ENCODE data around the gene RILP. TPM values are rescaled to one million over a fixed set of nuclear protein-coding genes. Genes with fewer than 3 reads are reported as not detected.

The RILP gene
- total RNA-seq, 1 donor from 2014 or later = 0.13 TPM

DNA sequence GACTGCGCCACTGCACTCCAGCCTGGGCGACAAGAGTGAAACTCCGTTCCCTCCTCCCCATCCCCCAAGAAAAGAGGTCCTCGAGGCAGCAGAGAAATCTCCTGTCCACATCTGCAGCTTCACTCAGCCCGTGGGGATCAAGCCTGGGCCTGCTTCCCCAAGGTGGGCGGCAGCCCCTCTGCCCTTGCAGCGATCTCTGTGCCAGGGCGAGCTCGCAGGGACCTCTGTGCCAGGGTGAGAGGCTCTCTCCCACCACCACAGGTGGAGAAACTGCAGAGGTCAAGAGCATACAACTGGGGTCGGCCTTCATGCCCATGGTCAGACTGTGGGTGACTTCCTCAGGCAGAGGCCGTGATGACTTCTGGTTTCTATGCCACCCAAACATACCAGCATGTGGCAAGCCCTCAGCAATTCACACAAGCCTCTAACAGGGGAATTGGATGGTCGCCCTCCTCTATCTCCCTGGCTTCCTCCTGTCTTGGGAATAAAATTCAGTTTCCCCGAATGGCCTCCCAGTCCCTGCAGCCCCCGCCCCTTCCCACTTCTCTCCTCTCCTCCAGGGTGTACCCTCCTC, 26.5 kb downstream of the RILP start:
- no peak for DNase-seq (ENCODE audit: low spot score)
- Mint-ChIP-seq H3K27ac (no peak overlapping the region), H3K4me1 (peaks cover 31% of the 10 kb centered on the region), H3K9me3 (no peaks in the 10 kb centered on the region), H3K27me3 (ENCODE audit: insufficient read depth, low read depth) (peaks cover 8% of the 10 kb centered on the region), H3K36me3 (peaks cover 2% of the 10 kb centered on the region), H3K4me3 (no peak overlapping the region)
- Histone ChIP-seq H3K9ac (no peak overlapping the region), H3K79me2 (ENCODE audit: low read depth) (no peaks in the 10 kb centered on the region), H4K20me1 (ENCODE audit: low read depth) (peaks cover 15% of the 10 kb centered on the region), H3F3A (ENCODE audit: low read depth) (peaks cover 26% of the 10 kb centered on the region), H2AFZ (replicated peaks) (no peak overlapping the region), H3K4me3 (no peak overlapping the region), H3K4me2 (no peak overlapping the region), H3K4me1 (peaks cover 35% of the 10 kb centered on the region), H3K36me3 (no peaks in the 10 kb centered on the region), H3K27me3 (peaks cover 10% of the 10 kb centered on the region), H3K9me3 (ENCODE audit: low read depth) (no peaks in the 10 kb centered on the region), H3K27ac (no peak overlapping the region)
- TF ChIP-seq EZH2 (IDR thresholded peaks at IDR 0.05) (no peak), EZH2phosphoT487 (IDR thresholded peaks at IDR 0.05) (no peak)
- TF ChIP-seq, protein P1, sequence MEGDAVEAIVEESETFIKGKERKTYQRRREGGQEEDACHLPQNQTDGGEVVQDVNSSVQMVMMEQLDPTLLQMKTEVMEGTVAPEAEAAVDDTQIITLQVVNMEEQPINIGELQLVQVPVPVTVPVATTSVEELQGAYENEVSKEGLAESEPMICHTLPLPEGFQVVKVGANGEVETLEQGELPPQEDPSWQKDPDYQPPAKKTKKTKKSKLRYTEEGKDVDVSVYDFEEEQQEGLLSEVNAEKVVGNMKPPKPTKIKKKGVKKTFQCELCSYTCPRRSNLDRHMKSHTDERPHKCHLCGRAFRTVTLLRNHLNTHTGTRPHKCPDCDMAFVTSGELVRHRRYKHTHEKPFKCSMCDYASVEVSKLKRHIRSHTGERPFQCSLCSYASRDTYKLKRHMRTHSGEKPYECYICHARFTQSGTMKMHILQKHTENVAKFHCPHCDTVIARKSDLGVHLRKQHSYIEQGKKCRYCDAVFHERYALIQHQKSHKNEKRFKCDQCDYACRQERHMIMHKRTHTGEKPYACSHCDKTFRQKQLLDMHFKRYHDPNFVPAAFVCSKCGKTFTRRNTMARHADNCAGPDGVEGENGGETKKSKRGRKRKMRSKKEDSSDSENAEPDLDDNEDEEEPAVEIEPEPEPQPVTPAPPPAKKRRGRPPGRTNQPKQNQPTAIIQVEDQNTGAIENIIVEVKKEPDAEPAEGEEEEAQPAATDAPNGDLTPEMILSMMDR (IDR thresholded peaks at IDR 0.05) = no peak

GRCh38 chr17:1621273-1621954, 28.3 kb downstream of the RILP start:
- peaks cover 28% of the 10 kb centered on the region for H3K4me1 Mint-ChIP-seq
- H3K27me3 Mint-ChIP-seq (ENCODE audit: insufficient read depth, low read depth) = peaks cover 8% of the 10 kb centered on the region
- Histone ChIP-seq H2AFZ (replicated peaks) (no peak overlapping the region), H3K4me2 (peak overlapping the region; percentile 35), H3K27me3 (no peaks in the 10 kb centered on the region), H3F3A (ENCODE audit: low read depth) (peaks cover 16% of the 10 kb centered on the region), H3K9ac (no peak overlapping the region), H3K9me3 (ENCODE audit: low read depth) (no peaks in the 10 kb centered on the region), H3K4me1 (peaks cover 23% of the 10 kb centered on the region), H3K79me2 (ENCODE audit: low read depth) (no peaks in the 10 kb centered on the region), H4K20me1 (ENCODE audit: low read depth) (peaks cover 11% of the 10 kb centered on the region), H3K27ac (no peak overlapping the region), H3K4me3 (no peak overlapping the region), H3K36me3 (no peaks in the 10 kb centered on the region)
- no peaks in the 10 kb centered on the region for H3K9me3 Mint-ChIP-seq
- DNase-seq (ENCODE audit: low spot score) = no peak
- H3K27ac Mint-ChIP-seq = no peak overlapping the region
- peaks cover 5% of the 10 kb centered on the region for H3K36me3 Mint-ChIP-seq
- TF ChIP-seq EZH2 (IDR thresholded peaks at IDR 0.05) (no peak), EZH2phosphoT487 (IDR thresholded peaks at IDR 0.05) (no peak)
- TF ChIP-seq, protein P1 (IDR thresholded peaks at IDR 0.05) = no peak
- H3K4me3 Mint-ChIP-seq = no peak overlapping the region

- Mint-ChIP-seq H3K36me3 (peaks cover 7% of the 10 kb centered on the region), H3K27me3 (ENCODE audit: insufficient read depth, low read depth) (peaks cover 3% of the 10 kb centered on the region), H3K4me3 (no peak overlapping the region), H3K9me3 (no peaks in the 10 kb centered on the region), H3K4me1 (peaks cover 18% of the 10 kb centered on the region), H3K27ac (no peak overlapping the region)
- TF ChIP-seq, protein P1 (IDR thresholded peaks at IDR 0.05) = no peak
- TF ChIP-seq EZH2 (IDR thresholded peaks at IDR 0.05) = no peak
- no peak for TF ChIP-seq EZH2phosphoT487 (IDR thresholded peaks at IDR 0.05)
- no peaks in the 10 kb centered on the region for H3K36me3 ChIP-seq
- H3F3A ChIP-seq (ENCODE audit: low read depth) = peaks cover 6% of the 10 kb centered on the region
- no peak overlapping the region for H3K27ac ChIP-seq
- peaks cover 1% of the 10 kb centered on the region for H4K20me1 ChIP-seq (ENCODE audit: low read depth)
- no peaks in the 10 kb centered on the region for H3K9me3 ChIP-seq (ENCODE audit: low read depth)
- no peak overlapping the region for H2AFZ ChIP-seq (replicated peaks)
- no peak overlapping the region for H3K4me3 ChIP-seq
- no peak overlapping the region for H3K9ac ChIP-seq
- H3K4me2 ChIP-seq = no peak overlapping the region
- H3K79me2 ChIP-seq (ENCODE audit: low read depth) = no peaks in the 10 kb centered on the region
- no peak for DNase-seq (ENCODE audit: low spot score)
- peaks cover 13% of the 10 kb centered on the region for H3K4me1 ChIP-seq
- H3K27me3 ChIP-seq = no peaks in the 10 kb centered on the region
Observed at GRCh38 chr17:1620486-1620885, 29.2 kb downstream of the RILP start.

Measured in neural progenitor cell (in vitro differentiated cells).